H9 (cell line): ENCODE measurements around the gene TRAF2. TPM values are rescaled to one million over a fixed set of nuclear protein-coding genes. Genes with fewer than 3 reads are reported as not detected.

Experiments used
- DNase-seq: peaks from one replicate; pipeline ENCODE4 v3.0.0-alpha.2; 2017
- H2AFZ ChIP-seq: one replicate; pipeline ENCODE4 v1.6.1; 2013; ENCODE audit warnings: mild to moderate bottlenecking, low read length, control low read depth, moderate library complexity
- H2AK5ac ChIP-seq: 2 replicates; pipeline ENCODE4 v1.6.1; 2013; ENCODE audit warnings: low read length, control low read depth, mixed read lengths; ENCODE audit not compliant: insufficient read length
- H2BK120ac ChIP-seq: one replicate; pipeline ENCODE4 v1.6.1; 2013; ENCODE audit warnings: low read depth, mild to moderate bottlenecking, low read length, control low read depth, inconsistent platforms; ENCODE audit not compliant: poor library complexity, severe bottlenecking
- H2BK12ac ChIP-seq: 2 replicates; pipeline ENCODE4 v1.6.1; 2013; ENCODE audit warnings: low read length, control low read depth, mixed read lengths, low read depth; ENCODE audit not compliant: insufficient read length
- H2BK15ac ChIP-seq: 2 replicates; pipeline ENCODE4 v1.6.1; 2013; ENCODE audit warnings: low read depth, low read length, control low read depth
- H2BK20ac ChIP-seq: one replicate; pipeline ENCODE4 v1.6.1; 2013; ENCODE audit warnings: low read depth, mild to moderate bottlenecking, low read length, control low read depth, inconsistent platforms; ENCODE audit not compliant: poor library complexity, severe bottlenecking
- H2BK5ac ChIP-seq: 2 replicates; pipeline ENCODE4 v1.6.1; 2013; ENCODE audit warnings: low read length, control low read depth, mixed read lengths; ENCODE audit not compliant: insufficient read length
- H3K14ac ChIP-seq: 2 replicates; pipeline ENCODE4 v1.6.1; 2013; ENCODE audit warnings: low read length, control low read depth; ENCODE audit not compliant: insufficient read depth
- H3K18ac ChIP-seq: 2 replicates; pipeline ENCODE4 v1.6.1; 2013; ENCODE audit warnings: low read depth, mild to moderate bottlenecking, mixed read lengths, low read length, control low read depth; ENCODE audit not compliant: insufficient read length
- H3K23ac ChIP-seq: 2 replicates; pipeline ENCODE4 v1.6.1; 2013; ENCODE audit warnings: low read length, control low read depth, mixed read lengths, low read depth; ENCODE audit not compliant: insufficient read length
- H3K23me2 ChIP-seq: 2 replicates; pipeline ENCODE4 v1.6.1; 2013; ENCODE audit warnings: low read depth, mild to moderate bottlenecking, mixed read lengths, low read length, control low read depth; ENCODE audit not compliant: insufficient read length, poor library complexity, severe bottlenecking
- H3K27ac ChIP-seq: 2 replicates; pipeline ENCODE4 v1.5.1; 2013; ENCODE audit warnings: low read length, control low read depth, mixed read lengths, low read depth; ENCODE audit not compliant: insufficient read length
- H3K27me3 ChIP-seq: 2 replicates; pipeline ENCODE4 v1.6.1; 2013; ENCODE audit warnings: low read length, control low read depth, inconsistent platforms; ENCODE audit not compliant: insufficient read depth
- H3K4ac ChIP-seq: 2 replicates; pipeline ENCODE4 v1.6.1; 2013; ENCODE audit warnings: low read depth, mild to moderate bottlenecking, control low read depth, inconsistent platforms, low read length, moderate library complexity
- H3K4me1 ChIP-seq: 2 replicates; pipeline ENCODE4 v1.6.1; 2013; ENCODE audit warnings: low read length, control low read depth, inconsistent platforms; ENCODE audit not compliant: insufficient read depth
- H3K4me2 ChIP-seq: 2 replicates; pipeline ENCODE4 v1.6.1; 2013; ENCODE audit warnings: low read length, control low read depth, mixed read lengths; ENCODE audit not compliant: insufficient read length, insufficient read depth
- H3K56ac ChIP-seq: 2 replicates; pipeline ENCODE4 v1.6.1; 2013; ENCODE audit warnings: low read depth, mild to moderate bottlenecking, mixed read lengths, low read length, control low read depth; ENCODE audit not compliant: insufficient read length
- H3K79me1 ChIP-seq: 2 replicates; pipeline ENCODE4 v1.6.1; 2013; ENCODE audit warnings: low read depth, mild to moderate bottlenecking, moderate library complexity, low read length, control low read depth, inconsistent platforms; ENCODE audit not compliant: insufficient read depth, poor library complexity, severe bottlenecking
- H3K79me2 ChIP-seq: 2 replicates; pipeline ENCODE4 v1.6.1; 2013; ENCODE audit warnings: low read length, control low read depth, inconsistent platforms; ENCODE audit not compliant: insufficient read depth
- H3K9ac ChIP-seq: 2 replicates; pipeline ENCODE4 v1.6.1; 2013; ENCODE audit warnings: low read length, control low read depth, mixed read lengths; ENCODE audit not compliant: insufficient read length; ENCODE audit errors: extremely low read depth
- H3K9me3 ChIP-seq: one replicate; pipeline ENCODE4 v1.6.1; 2013; ENCODE audit warnings: low read depth, low read length, inconsistent platforms; ENCODE audit not compliant: control insufficient read depth
- H3T11ph ChIP-seq: one replicate; pipeline ENCODE4 v1.6.1; 2013; ENCODE audit warnings: mild to moderate bottlenecking, low read length, control low read depth, inconsistent platforms
- H4K20me1 ChIP-seq: one replicate; pipeline ENCODE4 v1.6.1; 2013; ENCODE audit not compliant: control insufficient read depth, insufficient read length, insufficient read depth
- H4K5ac ChIP-seq: 2 replicates; pipeline ENCODE4 v1.6.1; 2013; ENCODE audit warnings: low read depth, mild to moderate bottlenecking, mixed read lengths, low read length, control low read depth; ENCODE audit not compliant: insufficient read length
- H4K8ac ChIP-seq: replicated peaks from 2 replicates; pipeline ENCODE4 v1.6.1; 2013; ENCODE audit warnings: low read length, control low read depth, mixed read lengths, low read depth; ENCODE audit not compliant: insufficient read length
- H4K91ac ChIP-seq: 2 replicates; pipeline ENCODE4 v1.6.1; 2013; ENCODE audit warnings: low read depth, mild to moderate bottlenecking, moderate library complexity, mixed read lengths, low read length, control low read depth; ENCODE audit not compliant: insufficient read length
- H3K27ac Mint-ChIP-seq, 3 experiments: 2 replicates in 2 of 3; 3 replicates in 1 of 3; pipeline ENCODE4 v1.8.0; 2020 to 2021; ENCODE audit warnings: mixed read lengths in 3 of 3, mild to moderate bottlenecking in 1 of 3, moderate library complexity in 1 of 3
- H3K27me3 Mint-ChIP-seq: 2 replicates; pipeline ENCODE4 v1.8.0; 2021; ENCODE audit warnings: low read depth, mild to moderate bottlenecking, moderate library complexity, mixed read lengths
- H3K36me3 Mint-ChIP-seq, 3 experiments: 2 replicates in 2 of 3; 3 replicates in 1 of 3; pipeline ENCODE4 v1.8.0; 2020 to 2021; ENCODE audit warnings: low read depth in 3 of 3, mixed read lengths in 3 of 3; ENCODE audit not compliant: insufficient read depth in 1 of 3
- H3K4me1 Mint-ChIP-seq, 2 experiments: 2 replicates each; pipeline ENCODE4 v1.8.0; 2020; ENCODE audit warnings: mixed read lengths in 2 of 2
- H3K4me3 Mint-ChIP-seq, 2 experiments: 2 replicates in 1 of 2; 3 replicates in 1 of 2; pipeline ENCODE4 v1.8.0; 2020 to 2021; ENCODE audit warnings: mild to moderate bottlenecking in 2 of 2, mixed read lengths in 2 of 2, moderate library complexity in 1 of 2
- H3K9me3 Mint-ChIP-seq, 2 experiments: 2 replicates in 1 of 2; 3 replicates in 1 of 2; pipeline ENCODE4 v1.8.0; 2020; ENCODE audit warnings: mild to moderate bottlenecking in 2 of 2, mixed read lengths in 2 of 2, moderate library complexity in 1 of 2
- WGBS: extraction: QIAGEN DNeasy Blood & Tissue Kit; methylation state at CpG from one replicate; pipeline ENCODE4 v1.1.7; 2013; ENCODE audit warnings: missing lambda C conversion rate, low lambda C conversion rate, mixed read lengths; ENCODE audit not compliant: insufficient read length; ENCODE audit errors: extremely low coverage; 5-methylcytosine and 5-hydroxymethylcytosine counted together
- total RNA-seq: library from RNA; stranded (reverse); gene quantifications from 2 replicates; pipeline ENCODE4 v1.2.1, GENCODE V29; 2021
- TF ChIP-seq, protein P1 (sequence below): fragments of 200-600 bp; sonication (generic); conservative IDR thresholded peaks from 3 replicates; pipeline ENCODE4 v1.8.0; 2021; ENCODE audit warnings: antibody characterized with exemption, mild to moderate bottlenecking

The TRAF2 gene
- total RNA-seq, 1 experiment from 2014 or later, result 48.8 TPM

GRCh38 chr9:136939431-136939995 lies 53.2 kb downstream of the TRAF2 start:
- Histone ChIP-seq H3K4me2 (no peak overlapping the region), H3K23me2 (peaks cover 3% of the 10 kb centered on the region), H3K9me3 (no peaks in the 10 kb centered on the region), H3K9ac (no peak overlapping the region), H4K5ac (no peak overlapping the region), H2BK20ac (no peak overlapping the region), H2AFZ (no peak overlapping the region), H4K8ac (no peak overlapping the region), H3K27me3 (no peaks in the 10 kb centered on the region), H3K23ac (no peak overlapping the region), H3K14ac (no peak overlapping the region), H3K4ac (no peak overlapping the region), H2BK12ac (no peak overlapping the region), H4K20me1 (no peaks in the 10 kb centered on the region), H3T11ph (no peak overlapping the region), H4K91ac (no peak overlapping the region), H3K4me1 (no peaks in the 10 kb centered on the region), H2AK5ac (no peak overlapping the region), H3K18ac (no peak overlapping the region), H3K56ac (no peak overlapping the region), H3K27ac (no peak overlapping the region), H2BK15ac (no peak overlapping the region), H3K79me1 (no peaks in the 10 kb centered on the region), H2BK120ac (no peak overlapping the region), H2BK5ac (no peak overlapping the region), H3K79me2 (no peaks in the 10 kb centered on the region)
- WGBS, result no CpG with 5 or more reads among the region's 28 CpGs
- no peak for DNase-seq
- Mint-ChIP-seq H3K4me1 (peaks cover 5 to 7% of the 10 kb centered on the region in 2 experiments), H3K4me3 (no peak overlapping the region), H3K27ac (peak overlapping the region in 2 of 3 experiments; percentile 34 to 49; a peak in 4 of 7 replicates), H3K27me3 (peaks cover 3% of the 10 kb centered on the region; the same call in 1 of the 2 replicates), H3K36me3 (peaks cover 6 to 64% (median 41%) of the 10 kb centered on the region in 3 experiments; a peak in 5 of 7 replicates), H3K9me3 (no peaks in the 10 kb centered on the region)
- TF ChIP-seq, protein P1, sequence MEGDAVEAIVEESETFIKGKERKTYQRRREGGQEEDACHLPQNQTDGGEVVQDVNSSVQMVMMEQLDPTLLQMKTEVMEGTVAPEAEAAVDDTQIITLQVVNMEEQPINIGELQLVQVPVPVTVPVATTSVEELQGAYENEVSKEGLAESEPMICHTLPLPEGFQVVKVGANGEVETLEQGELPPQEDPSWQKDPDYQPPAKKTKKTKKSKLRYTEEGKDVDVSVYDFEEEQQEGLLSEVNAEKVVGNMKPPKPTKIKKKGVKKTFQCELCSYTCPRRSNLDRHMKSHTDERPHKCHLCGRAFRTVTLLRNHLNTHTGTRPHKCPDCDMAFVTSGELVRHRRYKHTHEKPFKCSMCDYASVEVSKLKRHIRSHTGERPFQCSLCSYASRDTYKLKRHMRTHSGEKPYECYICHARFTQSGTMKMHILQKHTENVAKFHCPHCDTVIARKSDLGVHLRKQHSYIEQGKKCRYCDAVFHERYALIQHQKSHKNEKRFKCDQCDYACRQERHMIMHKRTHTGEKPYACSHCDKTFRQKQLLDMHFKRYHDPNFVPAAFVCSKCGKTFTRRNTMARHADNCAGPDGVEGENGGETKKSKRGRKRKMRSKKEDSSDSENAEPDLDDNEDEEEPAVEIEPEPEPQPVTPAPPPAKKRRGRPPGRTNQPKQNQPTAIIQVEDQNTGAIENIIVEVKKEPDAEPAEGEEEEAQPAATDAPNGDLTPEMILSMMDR, result no peak
